Skeletal muscle cell (primary cell): Measurements from ENCODE around the gene CPA1.

Source experiments
- DNase-seq: peaks from one replicate; pipeline ENCODE4 v3.0.0-alpha.2; 2010; ENCODE audit warnings: low read depth
- H3K4me3 ChIP-seq: 2 replicates; pipeline ENCODE4 v1.5.1; 2011; ENCODE audit warnings: low read depth, mild to moderate bottlenecking, control low read depth, low read length, moderate library complexity

Gene CPA1

GRCh38 chr7:130379921-130380860 is at the start of gene CPA1:
TSS of gene CPA1 (plus strand) at chr7:130380494. CDS start at chr7:130380521, 27 bp downstream.
- DNase-seq, result no peak
- no peak within 1 kb of the TSS for H3K4me3 ChIP-seq

DNA sequence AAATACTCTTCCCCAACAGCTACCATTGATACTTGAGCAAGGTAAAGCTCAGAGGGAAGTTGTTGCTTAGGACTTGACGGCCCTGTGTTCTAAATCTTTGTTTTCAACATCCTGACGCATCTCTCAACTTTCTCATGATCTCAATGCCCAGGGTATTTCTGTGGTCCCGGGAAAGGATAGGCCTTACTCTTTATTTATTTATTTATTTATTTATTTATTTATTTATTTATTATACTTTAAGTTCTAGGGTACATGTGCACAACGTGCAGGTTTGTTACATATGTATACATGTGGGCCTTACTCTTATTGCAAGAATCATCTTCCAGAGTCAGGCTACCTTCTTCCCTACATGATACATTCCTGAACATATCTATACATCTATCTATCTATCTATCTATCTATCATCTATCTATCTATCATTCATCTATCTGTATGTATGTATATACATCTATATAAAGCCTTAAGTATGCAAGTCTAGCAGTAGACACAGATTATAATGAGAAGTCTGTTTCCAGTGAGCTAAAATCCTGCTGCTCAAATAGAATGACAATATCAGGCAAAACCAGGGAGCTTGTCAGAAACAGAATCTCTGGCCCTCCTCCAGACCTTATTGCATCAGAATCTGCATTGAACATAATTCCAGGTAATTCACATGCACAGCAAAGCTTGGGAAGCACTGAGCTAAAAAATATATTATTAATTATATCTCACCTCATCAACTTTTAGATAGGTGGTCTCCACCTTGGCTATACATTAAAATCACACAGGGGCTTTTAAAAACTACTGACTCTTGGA is 47.8 kb upstream of the CPA1 start:
- H3K4me3 ChIP-seq, result no peak overlapping the region
- no peak for DNase-seq

DNA sequence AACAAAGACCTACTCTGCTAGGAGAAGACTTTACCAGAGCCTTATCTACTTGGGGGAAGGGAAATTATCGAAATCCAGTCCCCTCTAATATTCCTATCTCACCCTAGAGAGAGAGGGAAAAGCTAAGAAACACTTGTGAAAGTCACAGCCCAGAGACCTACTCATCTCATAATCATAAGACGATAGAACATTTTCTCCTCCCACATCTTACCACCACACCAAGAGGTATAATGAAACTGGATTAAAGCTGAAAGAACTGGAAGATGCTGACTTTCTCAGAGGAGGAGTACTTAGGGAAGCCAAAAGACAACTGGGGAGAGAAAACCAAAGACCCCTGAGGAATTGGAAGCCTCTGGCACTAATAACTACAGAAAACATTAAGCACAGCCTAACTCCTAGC is 46.5 kb upstream of the CPA1 start:
- no peak for DNase-seq
- H3K4me3 ChIP-seq, result no peak overlapping the region

GRCh38 chr7:130334274-130334673 is 46.0 kb upstream of the CPA1 start:
- no peak for DNase-seq
- H3K4me3 ChIP-seq, result no peak overlapping the region

DNA sequence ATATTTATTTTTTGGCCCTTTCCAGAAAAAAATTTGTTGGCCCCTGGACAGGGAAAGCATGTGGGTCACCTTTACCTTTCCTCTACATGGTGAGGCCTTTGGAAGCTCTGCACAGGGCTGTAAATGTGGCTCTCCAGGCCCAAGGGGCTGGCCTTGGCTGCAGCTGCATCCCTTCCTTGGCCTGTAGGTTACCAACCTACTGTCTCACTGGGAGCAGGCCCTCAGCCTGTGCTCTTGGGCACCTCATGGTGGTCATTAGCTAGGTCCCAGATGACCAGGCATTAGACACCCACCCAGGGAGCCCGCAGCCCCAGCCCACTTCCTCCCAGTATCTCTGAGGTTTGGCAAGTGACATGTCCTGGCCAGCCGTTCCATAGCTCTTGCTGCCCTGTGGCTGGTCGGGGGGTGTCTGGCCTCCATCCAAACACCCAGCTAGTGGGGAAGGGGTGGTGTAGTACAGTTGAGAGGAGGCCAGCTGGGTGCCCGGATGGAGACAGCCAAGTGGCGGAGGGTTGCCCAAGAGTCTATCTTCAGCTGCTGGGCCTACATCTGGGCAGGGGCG is 42.8 kb upstream of the CPA1 start:
- no peak overlapping the region for H3K4me3 ChIP-seq

GRCh38 chr7:130338233-130338632 is 42.1 kb upstream of the CPA1 start:
- H3K4me3 ChIP-seq, result no peak overlapping the region
- no peak for DNase-seq

More for the DNA sequence above, 42.8 kb upstream of the CPA1 start:
- no peak for DNase-seq

- no peak overlapping the region for H3K4me3 ChIP-seq
- DNase-seq, result no peak
Observed at GRCh38 chr7:130341882-130342281, 38.4 kb upstream of the CPA1 start.

DNA sequence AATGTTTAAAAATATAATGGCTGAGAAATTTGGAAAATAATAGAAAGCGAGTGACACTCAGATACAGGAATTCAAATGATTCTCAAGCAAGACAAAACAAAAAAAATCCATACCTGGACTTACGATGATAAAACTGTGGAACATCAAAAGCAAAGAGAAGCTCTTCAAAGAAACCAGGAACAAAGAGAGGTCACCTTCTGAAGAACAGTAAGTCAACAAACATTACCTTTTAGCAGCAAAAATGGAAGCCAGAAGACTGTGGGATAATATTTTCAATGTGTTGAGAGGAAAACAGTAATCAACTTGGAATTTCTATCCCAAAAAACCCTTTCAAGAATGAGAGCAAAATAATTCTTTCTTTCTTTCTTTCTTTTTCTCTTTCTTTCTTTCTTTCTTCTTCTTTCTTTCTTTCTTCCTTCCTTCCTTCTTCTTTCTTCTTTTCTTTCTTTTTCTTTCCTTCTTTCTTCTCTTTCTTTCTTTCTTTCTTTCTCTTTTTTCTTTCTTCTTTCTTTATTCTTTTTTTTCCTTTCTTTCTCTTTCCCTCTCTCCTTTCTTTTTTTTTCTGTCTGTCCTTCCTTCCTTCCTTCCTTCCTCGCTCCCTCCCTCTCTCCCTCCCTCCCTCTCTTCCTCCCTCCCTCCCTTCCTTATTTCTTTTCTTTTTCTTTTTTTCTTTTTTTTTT is 37.5 kb upstream of the CPA1 start:
- no peak overlapping the region for H3K4me3 ChIP-seq
- DNase-seq, result no peak

DNA sequence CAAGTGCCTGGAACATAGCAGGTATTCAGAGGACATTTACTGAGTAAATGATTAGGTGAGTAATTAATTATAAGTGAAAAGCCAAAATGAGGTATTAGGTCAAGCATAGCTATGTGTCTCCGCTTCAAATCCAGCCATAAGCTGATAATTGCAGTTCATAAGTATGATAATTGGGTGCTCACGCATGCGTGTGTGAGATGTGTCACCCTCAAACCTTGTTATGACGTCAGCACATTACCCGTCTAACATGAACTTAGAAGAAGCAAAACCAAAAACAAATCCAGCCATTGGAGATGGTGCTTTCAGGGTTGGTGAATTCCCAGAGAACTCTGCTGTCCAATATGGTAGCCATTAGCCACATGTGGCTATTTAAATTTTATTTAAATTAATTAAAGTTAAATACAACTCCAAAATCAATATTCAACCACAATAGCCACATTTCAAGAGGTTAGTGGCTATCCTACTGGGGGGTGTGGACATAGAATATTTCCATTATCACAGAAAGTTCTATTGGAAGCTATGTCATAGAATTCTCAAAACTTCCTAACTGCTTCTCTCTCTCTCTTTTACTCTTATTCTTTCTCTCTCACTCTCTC is 35.9 kb upstream of the CPA1 start, which contains the start of gene CPA5:
Gene CPA5 (plus strand): TSS at position 546 of the 596 bp plus-strand sequence. CDS start 1,670 bp downstream, outside the sequence.
- no peak for DNase-seq

DNA sequence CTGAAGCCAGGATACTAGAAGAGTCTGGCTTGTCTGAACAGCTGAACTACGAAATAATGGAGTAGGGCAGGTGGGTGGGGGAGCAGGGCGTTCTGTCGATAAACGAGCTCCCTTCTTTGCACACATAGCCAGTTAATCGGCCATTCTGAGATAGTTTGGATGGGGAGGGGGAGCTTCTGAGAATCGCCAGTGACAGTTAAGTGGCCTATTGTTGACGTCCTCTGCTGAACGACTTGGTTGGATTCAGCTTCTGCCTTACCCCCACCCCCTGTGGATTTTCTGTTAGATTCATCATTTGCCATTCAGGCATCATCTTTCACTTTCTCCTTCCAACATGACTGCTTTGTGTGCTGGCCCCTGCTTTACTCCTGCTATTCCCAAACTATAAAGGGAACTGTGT is 35.2 kb upstream of the CPA1 start:
- peak overlapping the region; percentile 16 for H3K4me3 ChIP-seq
- no peak for DNase-seq

More for the DNA sequence above, 35.9 kb upstream of the CPA1 start, which contains the start of gene CPA5:
- H3K4me3 ChIP-seq, result peak within 1 kb of the TSS; percentile 16

GRCh38 chr7:130345725-130346124 is 34.6 kb upstream of the CPA1 start:
- no peak overlapping the region for H3K4me3 ChIP-seq
- DNase-seq, result no peak

DNA sequence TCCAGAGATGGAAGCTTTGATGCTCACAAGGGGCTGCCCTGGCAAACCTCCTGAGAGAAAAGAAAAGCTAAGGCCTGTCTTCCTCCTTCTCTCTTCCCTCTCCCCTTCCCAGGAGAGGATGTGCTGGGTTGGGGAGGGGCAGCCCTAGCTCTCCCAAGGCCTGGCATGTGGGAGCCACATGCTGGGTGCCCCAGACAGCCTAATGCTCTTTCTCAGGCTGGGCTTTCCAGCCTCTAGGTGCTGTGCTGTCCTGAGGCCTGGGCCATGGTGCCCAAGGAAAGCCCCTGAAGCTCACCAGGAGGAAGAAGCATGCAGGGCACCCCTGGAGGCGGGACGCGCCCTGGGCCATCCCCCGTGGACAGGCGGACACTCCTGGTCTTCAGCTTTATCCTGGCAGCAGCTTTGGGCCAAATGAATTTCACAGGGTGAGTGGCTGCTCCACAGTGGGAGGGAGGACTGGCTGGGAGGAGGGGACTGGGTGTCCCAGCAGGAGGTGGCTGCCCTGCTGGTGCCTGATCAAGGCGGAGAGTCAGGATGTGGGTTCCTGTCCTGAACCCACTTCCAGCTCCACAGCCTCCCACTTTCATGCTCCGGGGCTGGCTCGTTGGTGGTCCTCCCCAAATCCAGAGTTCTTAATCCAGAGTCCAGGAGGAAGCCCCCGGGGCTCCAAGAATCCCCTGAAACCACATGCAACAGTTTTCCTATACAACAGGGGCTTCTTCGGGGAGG is 34.0 kb upstream of the CPA1 start:
- no peak overlapping the region for H3K4me3 ChIP-seq
- DNase-seq, result no peak

GRCh38 chr7:130346941-130347340 is 33.4 kb upstream of the CPA1 start:
- no peak overlapping the region for H3K4me3 ChIP-seq
- no peak for DNase-seq

DNA sequence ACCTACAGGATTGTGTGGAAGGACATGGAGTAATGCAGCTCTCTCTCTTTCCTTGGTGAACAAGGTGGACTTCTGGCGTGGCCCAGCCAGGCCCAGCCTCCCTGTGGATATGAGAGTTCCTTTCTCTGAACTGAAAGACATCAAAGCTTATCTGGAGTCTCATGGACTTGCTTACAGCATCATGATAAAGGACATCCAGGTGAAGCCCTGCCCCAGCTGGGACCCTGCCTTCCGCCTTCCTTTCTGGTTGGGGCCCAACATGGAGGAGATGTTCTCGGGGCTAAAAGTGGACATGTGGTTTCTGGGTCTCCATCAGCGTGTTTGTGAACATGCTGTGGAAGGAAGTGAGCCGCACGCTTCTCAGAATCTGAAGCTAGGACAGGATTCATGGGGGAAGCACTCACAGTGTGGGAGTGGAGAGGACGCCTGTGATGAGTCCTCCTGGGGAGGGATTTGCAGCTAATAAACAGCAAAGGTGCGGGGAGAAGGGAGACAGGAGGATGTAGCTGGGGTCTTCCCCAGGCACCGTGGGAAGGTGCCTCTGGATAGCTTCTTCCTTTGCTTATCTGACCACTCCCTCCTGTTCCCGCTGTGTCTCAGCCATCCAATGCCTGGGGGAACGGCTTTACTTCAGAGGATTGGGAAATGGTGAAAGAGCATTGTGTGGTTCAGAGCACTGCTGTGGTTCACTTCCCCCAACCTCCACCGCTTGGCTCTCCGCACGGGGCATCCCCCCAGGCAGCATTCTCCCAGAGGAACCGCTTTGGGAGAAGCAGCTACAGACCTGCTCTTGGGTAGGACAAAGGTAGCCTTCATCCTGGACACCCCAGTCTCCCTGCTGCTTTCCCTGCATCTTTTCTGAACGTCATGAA is 30.1 kb upstream of the CPA1 start:
- H3K4me3 ChIP-seq, result no peak overlapping the region
- no peak for DNase-seq

- H3K4me3 ChIP-seq, result no peak overlapping the region
- DNase-seq, result no peak
Observed at GRCh38 chr7:130350945-130351790, 29.1 kb upstream of the CPA1 start.

GRCh38 chr7:130351791-130352090 is 28.6 kb upstream of the CPA1 start:
- DNase-seq, result no peak

More at GRCh38 chr7:130351791-130352090, 28.6 kb upstream of the CPA1 start:
- H3K4me3 ChIP-seq, result no peak overlapping the region
